Tibial nerve (tissue), 3 donors: ENCODE data around the gene TMEM43.

ENCODE experiments used
- CTCF ChIP-seq, 5 experiments: fragments of 200-600 bp in 3 of 5; fragments of 450-650 bp in 2 of 5; sonication (generic) in 3 of 5; IDR thresholded peaks; one replicate each; pipeline ENCODE4 v1.5.1; 2016 to 2019; ENCODE audit warnings: antibody characterized with exemption in 5 of 5, mild to moderate bottlenecking in 3 of 5, moderate library complexity in 2 of 5
- POLR2A ChIP-seq, 2 donors: fragments of 450-650 bp; IDR thresholded peaks; one replicate each; pipeline ENCODE4 v1.6.1; 2017; ENCODE audit warnings: antibody characterized with exemption in 2 of 2, mild to moderate bottlenecking in 2 of 2, moderate library complexity in 2 of 2

GRCh38 chr3:14082108-14082657, 42.7 kb upstream of the TMEM43 start:
- TF ChIP-seq CTCF (IDR thresholded peaks at IDR 0.05) (no peak), POLR2A (IDR thresholded peaks at IDR 0.05) (no peak)
